ENCODE measurements around the gene PMEL.
"Not testable (repeated sequence)": the region's sequence is repeated elsewhere in the genome, so short reads cannot be mapped to it uniquely, and the experiment has no call there.

Gene PMEL

DNA sequence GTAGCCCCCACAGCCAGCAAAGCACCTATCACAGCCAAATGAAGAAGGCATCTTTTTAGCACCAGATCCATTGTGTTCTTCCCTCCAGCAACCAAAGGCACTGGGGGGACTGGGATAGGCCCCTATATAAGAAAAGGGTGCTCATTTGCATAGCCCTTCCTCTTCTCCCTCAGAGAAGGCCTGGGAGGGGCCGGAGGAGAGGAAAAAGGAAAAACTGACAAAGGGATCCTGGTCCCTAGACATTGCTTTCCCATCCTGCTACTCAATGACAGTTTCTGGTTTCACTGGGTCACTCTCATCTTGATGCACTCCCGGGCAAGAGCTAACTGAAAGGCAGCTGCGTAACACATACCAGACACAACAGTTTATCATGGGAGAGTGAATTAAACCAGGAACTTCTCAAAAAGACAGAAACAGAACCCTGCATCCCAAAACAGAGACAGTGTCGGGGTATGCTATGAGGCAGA lies at the start of gene PMEL:
PMEL (minus strand) TSS at position 102 of the 467 bp plus-strand sequence; CDS start at position 71, 31 bp downstream.
- no peak for DNase-seq (ENCODE audit: low read depth in 2 of 2)

DNA sequence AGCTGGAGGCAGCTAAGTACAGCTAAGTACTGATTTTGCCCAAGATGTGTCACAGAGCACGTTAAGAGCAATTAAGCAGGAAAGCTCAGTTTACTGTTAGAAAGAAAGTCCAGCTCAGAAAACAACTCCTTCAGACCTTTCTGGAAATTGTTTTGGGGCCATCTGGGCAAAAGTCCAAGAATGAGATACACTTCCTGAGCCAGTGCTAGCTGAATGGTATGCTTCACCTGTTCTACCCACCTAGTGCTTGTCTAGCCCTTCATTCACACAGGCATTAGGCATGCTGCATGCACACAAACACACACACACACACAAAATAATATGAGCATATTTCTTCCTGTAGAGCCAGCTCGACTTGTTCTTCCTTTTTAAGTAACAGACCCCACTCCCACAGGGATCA lies 48.4 kb upstream of the PMEL start:
- no peak for DNase-seq (ENCODE audit: low read depth in 2 of 2)

DNA sequence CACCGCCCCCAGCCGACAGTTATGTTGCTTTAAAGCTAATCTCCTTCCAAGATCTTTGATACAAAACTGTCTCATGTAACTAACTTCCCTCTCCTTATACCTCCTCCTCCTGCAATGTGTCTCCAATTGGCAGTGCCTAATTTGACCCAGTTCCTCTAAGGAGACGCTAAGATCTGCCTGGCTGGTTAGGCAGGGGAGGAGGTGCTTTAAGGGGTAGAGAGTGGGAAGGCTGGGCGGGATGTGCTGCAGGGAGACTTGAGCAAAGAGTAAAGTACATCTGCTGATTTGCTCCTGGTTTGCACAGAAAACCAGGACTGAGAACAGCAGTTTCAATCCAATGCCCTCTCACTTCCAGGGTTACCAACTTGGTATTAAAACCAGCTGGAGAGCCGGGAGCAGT lies 47.6 kb upstream of the PMEL start:
- DNase-seq (ENCODE audit: low read depth in 2 of 2) = no peak

DNA sequence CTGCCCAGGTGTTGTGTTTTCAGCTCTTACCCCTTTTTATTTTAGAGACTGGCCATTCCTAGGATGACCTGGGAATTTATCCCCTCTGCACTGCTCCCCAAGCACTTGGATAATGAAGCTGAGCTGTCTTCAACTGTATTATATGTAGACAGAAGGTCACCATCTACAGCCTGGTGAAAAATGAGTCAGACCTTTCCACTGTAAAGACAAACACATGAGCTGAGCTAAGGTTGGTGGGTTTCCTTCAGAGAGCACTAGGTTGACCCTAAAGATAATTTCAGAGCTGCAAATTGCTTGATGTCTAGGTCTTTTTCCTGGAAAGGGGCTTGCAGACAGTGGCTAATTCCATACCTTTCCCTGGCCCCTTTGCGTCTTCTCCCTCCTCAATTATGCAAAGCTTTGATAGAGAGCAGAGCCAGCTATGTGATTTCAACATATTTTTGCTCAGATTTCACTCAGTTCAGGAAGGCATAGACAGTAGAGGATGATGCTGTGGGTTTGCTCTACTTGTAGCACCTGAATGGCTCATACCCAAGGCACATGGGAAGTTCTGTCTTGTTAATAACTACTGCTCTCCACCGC lies 45.8 kb upstream of the PMEL start:
- no peak for DNase-seq (ENCODE audit: low read depth in 2 of 2)

DNA sequence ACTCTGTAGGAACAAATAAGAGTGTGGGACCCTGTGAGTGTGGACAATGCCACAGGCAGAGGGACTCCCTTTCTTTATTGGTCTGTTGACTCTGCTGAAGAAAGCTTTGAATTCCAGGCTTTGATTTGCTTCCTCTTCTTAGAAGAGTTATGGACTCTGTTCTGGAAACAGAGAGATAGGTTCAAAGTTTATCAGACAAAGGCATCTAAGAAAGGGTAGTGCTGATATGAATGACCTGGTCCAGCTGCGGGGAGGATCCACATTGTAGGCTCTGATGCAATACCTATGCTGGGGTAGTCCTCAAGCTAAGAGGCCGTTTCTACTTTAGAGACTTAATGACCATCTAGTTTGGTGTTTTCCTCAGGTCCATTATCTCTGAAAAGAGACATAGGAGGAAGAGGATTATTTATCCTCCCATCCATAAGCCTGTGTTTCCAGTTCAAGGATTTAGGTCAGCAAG lies 44.3 kb upstream of the PMEL start:
- no peak for DNase-seq (ENCODE audit: low read depth in 2 of 2)

DNA sequence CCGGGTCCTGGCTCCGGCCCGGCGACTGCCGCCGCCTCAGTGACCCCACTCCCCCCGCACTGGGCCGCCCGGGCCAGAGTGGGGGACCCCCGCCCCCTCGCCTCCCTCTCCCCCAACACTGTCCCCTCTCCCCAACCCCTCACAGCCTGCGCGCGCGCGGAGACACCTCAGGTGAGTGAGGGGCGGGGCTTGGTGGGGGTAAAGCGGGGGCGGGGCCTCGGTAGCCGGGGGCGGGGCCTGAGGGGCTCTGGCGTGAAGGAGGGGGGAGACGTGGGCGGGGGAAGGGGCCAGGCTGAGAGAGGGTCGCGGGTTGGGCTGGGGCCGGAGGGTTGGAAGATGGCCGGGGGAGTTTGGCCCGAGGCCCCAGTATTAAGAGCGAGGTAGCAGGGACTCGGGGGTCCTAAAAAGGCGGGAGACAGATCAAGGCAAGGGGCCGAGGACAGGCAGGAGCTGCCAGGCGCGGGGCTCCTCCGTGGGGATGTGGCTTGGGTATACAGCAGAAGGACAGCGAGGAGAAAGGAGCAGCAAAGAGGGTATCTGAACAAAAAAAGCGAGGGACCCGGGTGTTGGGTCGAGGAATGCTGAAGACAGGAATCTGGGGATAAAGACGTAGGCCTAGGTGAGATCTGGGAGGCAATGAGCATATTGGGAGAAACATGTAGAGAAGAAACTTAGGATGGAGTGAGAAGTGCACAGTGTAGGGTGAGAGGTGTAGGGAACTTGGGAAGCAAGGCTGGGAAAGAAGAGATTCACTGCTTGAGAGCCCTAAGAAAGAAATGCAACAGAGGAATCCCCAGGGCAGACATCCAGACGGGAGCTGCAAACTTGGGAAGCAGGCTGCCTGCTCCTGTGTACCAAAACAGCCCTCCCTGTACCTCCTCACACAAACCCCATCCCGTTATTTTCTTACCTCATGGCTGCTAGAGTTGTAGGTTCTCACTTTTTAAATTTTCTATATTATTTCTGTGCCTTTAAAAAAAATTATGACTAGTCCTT lies 42.0 kb upstream of the PMEL start:
- peak; percentile 33 to 35 for DNase-seq (ENCODE audit: low read depth in 2 of 2)

DNA sequence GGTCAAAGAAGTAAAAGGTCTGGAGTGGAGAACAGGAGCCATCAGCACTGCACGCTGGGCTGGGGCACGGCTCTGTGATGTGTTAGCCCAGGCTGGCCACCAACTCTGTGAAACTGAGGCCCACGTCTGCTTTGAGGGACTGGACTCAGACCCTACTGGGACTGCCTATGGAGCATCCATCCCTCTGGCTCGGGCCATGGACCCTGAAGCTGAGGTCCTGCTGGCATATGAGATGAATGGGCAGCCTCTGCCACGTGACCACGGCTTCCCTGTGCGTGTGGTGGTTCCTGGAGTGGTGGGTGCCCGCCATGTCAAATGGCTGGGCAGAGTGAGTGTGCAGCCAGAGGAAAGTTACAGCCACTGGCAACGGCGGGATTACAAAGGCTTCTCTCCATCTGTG lies 38.4 kb upstream of the PMEL start:
- DNase-seq (ENCODE audit: low read depth in 2 of 2) = no peak

DNA sequence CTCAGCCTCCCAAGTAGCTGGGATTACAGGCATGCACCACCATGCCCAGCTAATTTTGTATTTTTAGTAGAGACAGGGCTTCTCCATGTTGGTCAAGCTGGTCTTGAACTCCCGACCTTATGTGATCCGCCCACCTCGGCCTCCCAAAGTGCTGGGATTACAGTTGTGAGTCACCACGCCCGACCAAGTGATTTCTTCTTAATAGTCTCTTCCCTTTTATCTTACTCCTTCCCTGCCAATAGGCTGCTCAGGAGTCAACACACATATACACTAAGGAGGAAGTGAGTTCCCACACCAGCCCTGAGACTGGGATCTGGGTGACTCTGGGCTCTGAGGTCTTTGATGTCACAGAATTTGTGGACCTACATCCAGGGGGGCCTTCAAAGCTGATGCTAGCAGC lies 37.5 kb upstream of the PMEL start:
- DNase-seq (ENCODE audit: low read depth in 2 of 2) = not testable (repeated sequence)

DNA sequence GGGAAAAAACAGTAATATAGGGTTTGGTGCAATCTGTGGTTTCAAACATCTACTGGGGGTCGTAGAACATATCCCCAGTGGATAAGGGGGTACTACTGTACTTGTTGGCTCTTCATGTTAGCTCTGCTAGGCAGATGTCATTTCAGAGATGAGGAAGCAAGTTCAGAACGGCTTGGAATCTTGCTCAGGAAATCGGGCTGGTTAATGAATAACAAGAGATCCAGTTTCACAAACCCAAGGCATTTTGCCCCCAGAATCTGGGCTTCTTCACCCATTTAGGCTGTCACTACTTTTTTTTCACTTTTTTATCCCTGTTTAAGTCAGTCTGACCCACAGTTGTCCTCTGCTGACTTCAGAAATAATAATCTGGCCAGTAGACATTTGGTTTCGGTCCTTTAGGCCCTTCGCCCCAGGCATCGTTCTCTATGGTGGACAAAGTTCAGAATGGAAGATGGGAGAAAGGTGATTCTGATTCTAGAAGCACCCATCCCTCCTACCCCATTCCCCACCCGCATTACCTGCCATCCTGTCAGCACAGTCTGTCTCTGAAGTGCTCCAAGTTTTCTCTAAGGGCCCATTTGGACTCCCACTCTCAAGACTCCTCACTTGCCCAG lies 35.8 kb upstream of the PMEL start:
- no peak for DNase-seq (ENCODE audit: low read depth in 2 of 2)

DNA sequence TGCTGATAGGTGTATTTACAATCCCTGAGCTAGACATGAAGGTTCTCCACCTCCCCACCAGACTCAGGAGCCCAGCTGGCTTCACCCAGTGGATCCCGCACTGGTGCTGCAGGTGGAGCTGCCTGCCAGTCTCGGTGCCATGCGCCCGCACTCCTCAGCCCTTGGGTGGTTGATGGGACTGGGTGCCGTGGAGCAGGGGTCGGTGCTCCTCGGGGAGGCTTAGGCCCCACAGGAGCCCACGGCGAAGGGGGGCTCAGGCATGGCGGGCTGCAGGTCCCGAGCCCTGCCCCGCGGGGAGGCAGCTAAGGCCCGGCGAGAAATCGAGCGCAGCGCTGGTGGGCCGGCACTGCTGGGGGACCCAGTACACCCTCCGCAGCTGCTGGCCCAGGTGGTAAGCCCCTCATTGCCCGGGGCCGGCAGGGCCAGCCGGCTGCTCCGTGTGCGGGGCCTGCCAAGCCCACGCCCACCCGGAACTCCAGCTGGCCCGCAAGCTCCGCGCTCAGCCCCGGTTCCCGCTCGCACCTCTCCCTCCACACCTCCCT lies 34.2 kb upstream of the PMEL start:
- not testable (repeated sequence) for DNase-seq (ENCODE audit: low read depth in 2 of 2)

DNA sequence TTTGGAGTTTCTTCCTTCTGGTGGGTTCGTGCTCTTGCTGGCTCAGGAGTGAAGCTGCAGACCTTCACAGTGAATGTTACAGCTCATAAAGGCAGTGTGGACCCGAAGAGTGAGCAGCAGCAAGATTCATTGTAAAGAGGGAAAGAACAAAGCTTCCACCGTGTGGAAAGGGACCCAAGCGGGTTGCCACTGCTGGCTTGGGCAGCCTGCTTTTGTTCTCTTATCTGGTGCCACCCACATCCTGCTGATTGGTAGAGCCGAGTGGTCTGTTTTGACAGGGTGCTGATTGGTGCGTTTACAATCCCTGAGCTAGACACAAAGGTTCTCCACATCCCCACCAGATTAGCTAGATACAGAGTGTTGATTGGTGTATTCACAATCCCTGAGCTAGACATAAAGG lies 33.7 kb upstream of the PMEL start:
- not testable (repeated sequence) for DNase-seq (ENCODE audit: low read depth in 2 of 2)

DNA sequence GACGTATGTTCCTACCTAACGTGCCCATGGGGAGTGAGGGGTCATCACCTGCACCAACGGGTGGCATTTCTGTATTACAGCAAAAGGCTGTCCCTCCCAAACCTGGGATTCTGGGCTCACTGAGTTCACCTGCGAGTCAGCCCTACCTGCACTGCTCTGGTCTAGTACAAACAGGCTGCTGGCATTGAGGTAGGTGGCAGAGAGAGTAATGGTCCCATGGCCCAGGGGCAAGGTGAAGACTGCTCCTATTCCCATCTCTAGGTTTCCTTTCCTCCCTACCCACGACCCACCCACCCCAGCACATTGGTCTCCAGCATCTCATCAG lies 31.7 kb upstream of the PMEL start:
- no peak for DNase-seq (ENCODE audit: low read depth in 2 of 2)

DNA sequence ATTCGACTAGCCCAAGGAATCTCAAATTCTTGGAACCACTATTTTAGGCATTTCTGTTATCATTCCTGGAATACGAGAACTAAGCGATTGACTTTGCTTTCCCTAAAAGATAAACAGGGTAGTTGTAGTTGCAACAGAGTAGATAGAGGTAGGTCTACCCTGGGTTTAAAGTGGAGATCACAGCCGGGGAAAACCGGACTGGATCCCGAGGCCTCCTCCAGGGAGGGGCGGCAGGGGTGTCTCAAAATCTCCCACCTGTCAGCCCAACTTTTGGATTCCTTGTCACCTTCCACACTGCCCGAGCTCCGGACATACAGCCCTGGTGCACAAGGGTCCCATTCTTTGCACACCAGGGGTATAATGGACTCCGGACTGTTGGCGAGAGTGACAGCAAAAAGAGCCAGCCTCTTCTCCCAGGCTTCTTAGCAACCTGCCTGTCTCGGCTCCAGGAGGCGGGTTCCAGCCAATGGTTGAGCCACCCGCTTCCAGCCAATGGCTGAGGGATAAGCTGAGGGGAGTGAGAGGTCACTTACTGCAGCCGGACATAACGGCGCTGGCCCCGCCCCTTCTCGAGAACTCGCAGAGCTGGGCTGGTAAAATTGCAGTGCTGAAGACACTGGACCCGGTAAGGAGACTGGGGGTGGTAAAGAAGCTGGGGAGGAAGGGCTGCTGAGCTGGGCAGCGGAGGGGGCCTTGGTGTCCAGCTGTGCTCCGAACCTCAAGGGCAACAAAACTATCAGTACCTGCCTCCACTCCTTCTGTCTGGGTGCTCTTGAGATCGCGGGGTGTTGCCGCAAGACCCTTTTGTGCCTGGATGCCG lies 31.1 kb upstream of the PMEL start, which contains the start of gene SUOX:
SUOX (plus strand) TSS at position 562 of the 820 bp plus-strand sequence. CDS start 4,946 bp downstream, outside the sequence.
- DNase-seq (ENCODE audit: low read depth in 2 of 2) = no peak

DNA sequence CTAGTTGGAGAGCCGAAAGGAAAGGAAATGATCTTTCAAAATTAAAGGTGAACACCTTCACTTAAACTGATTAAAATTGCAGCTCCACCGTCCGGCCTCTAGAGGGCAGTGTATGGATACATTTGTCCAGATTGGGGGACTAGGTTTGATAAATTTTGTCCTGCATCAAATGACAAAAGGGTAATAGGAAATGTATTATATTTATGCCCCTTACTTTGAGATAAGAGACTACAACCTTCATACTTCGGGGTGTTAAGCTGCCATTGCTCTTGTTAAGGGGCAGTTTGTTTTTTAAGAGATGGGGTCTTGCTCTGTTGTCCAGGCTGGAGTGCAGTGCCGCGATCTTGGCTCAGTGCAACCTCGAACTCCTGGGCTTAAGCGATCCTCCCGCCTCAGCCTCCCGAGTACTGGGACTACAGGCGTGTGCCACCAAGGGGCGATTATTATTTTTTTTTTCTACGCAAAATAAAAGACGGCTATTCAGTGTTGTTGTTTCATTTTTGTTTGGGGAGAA lies 30.4 kb upstream of the PMEL start:
- DNase-seq (ENCODE audit: low read depth in 2 of 2) = peak in 1 of 2 donors; percentile 47

DNA sequence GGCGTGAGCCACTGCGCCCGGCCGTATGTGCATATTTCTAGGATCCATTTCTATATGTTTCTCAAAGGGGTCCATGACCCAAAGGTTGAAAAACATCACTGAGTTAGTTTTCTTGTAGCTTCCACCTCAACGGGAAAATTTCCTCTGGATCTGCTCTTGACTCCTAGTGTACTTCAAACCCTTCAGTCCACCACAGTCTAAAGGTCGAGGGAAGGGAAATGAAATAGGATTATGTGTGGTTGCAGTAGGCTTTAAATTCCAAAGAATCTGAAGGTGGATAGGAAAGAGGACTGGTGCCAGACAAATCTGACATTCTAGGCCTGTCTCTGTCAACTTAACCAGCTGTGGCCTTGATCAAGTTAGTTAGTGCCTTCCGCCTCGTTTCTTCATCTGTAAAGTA lies 29.5 kb upstream of the PMEL start:
- no peak for DNase-seq (ENCODE audit: low read depth in 2 of 2)

DNA sequence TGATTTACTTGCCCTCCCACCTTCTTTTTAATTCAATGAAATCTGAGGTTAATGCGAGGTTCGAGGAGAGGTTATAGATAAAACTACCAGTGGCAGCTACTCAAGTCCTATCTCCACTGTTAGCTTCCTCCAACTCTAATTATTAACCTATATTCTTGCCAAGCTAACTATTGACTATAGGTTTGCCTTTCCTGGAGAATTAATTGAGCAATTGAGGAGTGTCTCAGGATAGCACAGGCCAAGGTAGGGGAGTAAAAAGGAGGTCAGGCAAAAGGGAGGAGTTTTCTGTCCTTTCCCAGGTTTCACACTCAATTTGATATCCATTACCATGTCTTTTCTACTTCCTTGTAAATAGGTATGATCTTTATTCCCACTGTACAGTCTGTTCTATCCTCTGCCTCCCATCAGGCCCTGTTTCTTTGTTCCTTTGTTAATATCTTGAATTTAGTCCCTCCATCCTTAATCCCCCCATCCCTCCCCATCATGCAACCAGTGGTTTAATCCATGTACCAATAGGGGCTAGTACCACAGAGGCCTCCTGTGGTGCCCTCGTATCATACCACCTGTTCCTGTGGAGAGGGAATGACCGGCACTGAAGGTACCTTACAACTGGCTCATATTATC lies 27.5 kb upstream of the PMEL start:
- no peak for DNase-seq (ENCODE audit: low read depth in 2 of 2)

DNA sequence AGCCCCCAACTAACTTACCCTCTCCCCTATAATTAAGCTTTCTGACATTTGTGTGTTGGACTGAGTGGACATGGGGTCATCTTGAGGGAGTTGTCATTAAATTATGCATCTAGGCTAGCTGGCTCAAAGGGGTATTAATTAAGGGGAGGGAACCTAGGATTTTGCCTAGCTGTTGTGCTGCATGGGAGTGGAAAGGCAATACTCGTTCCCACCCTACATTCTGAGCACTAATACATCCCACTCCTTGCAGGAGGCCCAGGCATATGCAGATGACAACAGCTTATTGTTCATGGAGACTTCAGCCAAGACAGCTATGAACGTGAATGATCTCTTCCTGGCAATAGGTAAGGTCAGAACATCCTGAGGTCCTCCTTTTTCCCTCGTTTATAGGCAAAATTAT lies 25.3 kb upstream of the PMEL start:
- no peak for DNase-seq (ENCODE audit: low read depth in 2 of 2)

DNA sequence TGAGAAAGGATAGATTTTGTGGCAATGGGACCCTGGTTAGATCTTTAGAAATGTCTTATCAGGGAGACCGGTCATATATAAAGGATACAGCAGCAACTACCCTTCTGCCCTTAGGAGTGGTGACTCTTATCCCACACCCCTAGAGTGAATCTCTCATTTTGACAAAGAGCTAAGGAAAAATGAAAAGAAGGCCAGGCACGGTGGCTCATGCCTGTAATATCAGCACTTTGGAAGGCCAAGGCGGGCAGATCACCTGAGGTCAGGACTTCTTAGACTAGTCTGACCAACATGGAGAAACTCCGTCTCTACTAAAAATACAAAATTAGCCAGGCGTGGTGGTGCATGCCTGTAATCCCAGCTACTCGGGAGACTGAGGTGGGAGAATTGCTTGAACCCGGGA lies 20.1 kb upstream of the PMEL start:
- DNase-seq (ENCODE audit: low read depth in 2 of 2) = not testable (repeated sequence)

DNA sequence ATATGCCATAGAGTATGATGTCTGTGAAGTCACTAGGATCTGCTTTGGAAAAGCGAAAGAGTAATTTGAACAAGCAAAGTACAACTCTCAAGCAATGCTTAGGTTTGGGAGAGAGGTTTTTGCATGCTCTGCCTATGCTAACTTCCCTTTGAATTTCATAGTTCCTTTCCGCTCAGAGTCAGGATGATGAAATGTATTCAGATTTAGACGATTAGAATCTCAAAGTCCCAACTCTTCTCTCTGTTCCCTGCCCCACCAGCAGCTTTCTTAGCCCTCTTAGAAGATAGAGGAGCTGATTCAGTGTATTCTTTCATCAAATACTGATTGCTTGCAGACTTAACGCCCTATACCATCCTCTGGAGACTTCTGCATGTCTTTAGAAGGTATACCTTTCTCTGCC lies 19.5 kb upstream of the PMEL start:
- DNase-seq (ENCODE audit: low read depth in 2 of 2) = no peak

DNA sequence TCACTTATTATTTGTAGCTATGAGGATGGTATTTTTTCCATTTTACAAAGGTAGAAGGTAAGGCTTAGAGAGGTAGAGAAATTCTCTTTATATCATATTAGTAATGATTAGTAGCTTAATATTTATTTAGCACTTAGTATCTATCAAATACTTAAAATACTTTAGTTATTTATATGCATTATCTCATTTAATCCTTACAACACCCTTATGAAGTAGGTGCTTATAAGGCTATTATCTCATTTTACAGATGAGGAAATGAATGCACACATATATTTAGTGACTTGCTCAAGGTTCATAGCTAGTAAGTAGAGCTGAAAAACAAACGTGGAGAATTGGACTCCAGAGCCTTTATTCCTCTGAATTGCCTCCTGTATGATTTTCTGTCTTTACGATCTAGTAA lies 19.0 kb upstream of the PMEL start:
- DNase-seq (ENCODE audit: low read depth in 2 of 2) = no peak

Measured in stimulated activated CD8-positive, alpha-beta memory T cell treated with anti-CD3 and anti-CD28 coated beads, Interleukin-15, amount 100 ng/mL, for 4 hours (primary cell).